Thyroid gland (tissue), 4 donors: ENCODE data around the gene RCCD1. TPM values are rescaled to one million over a fixed set of nuclear protein-coding genes. Genes with fewer than 3 reads are reported as not detected.

Source experiments
- DNase-seq, 2 donors: peaks; one replicate each; pipeline ENCODE4 v3.0.0-alpha.2; 2019
- H3K27ac ChIP-seq, 3 donors: fragments of 200-600 bp; sonication (generic); 1 replicate in 2 of 3; 2 replicates in 1 of 3; pipeline ENCODE4 v1.5.1; 2016 to 2019; ENCODE audit warnings: mild to moderate bottlenecking in 1 of 3, moderate library complexity in 1 of 3
- H3K27me3 ChIP-seq: fragments of 200-600 bp; sonication (generic); one replicate; pipeline ENCODE4 v1.5.1; 2019
- H3K36me3 ChIP-seq, 2 donors: fragments of 200-600 bp; sonication (generic); one replicate each; pipeline ENCODE4 v1.5.1; 2016 to 2019
- H3K4me1 ChIP-seq, 2 donors: fragments of 200-600 bp; sonication (generic); one replicate each; pipeline ENCODE4 v1.5.1; 2017 to 2019
- H3K4me3 ChIP-seq, 3 donors: fragments of 200-600 bp; sonication (generic); replicated peaks in 1 of 3; 1 replicate in 2 of 3; 2 replicates in 1 of 3; pipeline ENCODE4 v1.5.1; 2016; ENCODE audit warnings: mild to moderate bottlenecking in 1 of 3
- H3K9me3 ChIP-seq: fragments of 200-600 bp; sonication (generic); one replicate; pipeline ENCODE4 v1.5.1; 2017
- POLR2A ChIP-seq, 2 donors: fragments of 450-650 bp; IDR thresholded peaks; one replicate each; pipeline ENCODE4 v1.6.1; 2017; ENCODE audit warnings: antibody characterized with exemption in 2 of 2, mild to moderate bottlenecking in 2 of 2, moderate library complexity in 1 of 2
- WGBS, 2 donors: methylation state at CpG; one replicate each; pipeline ENCODE4 v1.1.5; 2017; 5-methylcytosine and 5-hydroxymethylcytosine counted together
- intact Hi-C: fragments of 100-400 bp; cut with DNase I; formaldehyde crosslinking; loops from one replicate; pipeline ENCODE4 v1.15.1; 2023
- total RNA-seq, 4 donors: library from RNA; depleted of rRNA; stranded (reverse); fragments of >200 nt; gene quantifications; one replicate each; pipeline ENCODE4 v1.2.3, GENCODE V29; 2016
- TF ChIP-seq, protein P1 (sequence below), 6 experiments: fragments of 200-600 bp in 3 of 6; fragments of 450-650 bp in 3 of 6; sonication (generic) in 3 of 6; IDR thresholded peaks; one replicate each; pipeline ENCODE4 v1.5.1; 2016 to 2019; ENCODE audit warnings: antibody characterized with exemption in 6 of 6, mild to moderate bottlenecking in 2 of 6, inconsistent platforms in 1 of 6, moderate library complexity in 1 of 6

RCCD1 gene
- total RNA-seq, 4 donors from 2014 or later = 7.6 to 15.2 (median 9.9) TPM

DNA sequence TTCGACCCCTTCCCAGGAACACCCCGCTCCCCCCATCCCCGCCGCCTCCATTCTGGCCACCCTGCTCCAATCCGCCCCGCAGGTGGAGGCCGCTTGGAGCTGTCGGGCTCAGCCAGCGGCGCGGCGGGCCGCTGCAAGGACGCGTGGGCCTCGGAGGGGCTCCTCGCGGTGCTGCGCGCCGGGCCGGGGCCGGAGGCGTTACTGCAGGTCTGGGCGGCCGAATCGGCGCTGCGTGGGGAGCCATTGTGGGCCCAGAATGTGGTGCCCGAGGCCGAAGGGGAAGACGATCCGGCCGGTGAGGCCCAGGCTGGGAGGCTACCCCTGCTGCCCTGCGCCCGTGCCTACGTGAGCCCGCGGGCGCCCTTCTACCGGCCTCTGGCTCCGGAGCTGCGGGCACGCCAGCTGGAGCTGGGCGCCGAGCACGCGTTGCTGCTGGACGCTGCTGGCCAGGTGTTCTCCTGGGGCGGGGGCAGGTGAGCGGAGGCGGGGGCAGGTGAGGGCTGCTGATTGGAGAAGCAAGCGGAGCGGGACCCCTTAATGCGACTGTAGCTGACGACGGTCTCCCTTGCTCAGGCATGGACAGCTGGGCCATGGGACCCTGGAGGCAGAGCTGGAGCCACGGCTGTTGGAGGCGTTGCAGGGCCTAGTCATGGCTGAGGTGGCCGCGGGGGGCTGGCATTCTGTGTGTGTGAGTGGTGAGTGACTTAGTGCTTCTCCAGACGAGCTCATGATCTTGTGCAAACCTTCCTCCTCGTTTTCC lies 2.5 kb downstream of the RCCD1 start:
- Histone ChIP-seq H3K27ac (peak overlapping the region in 1 of 3 donors; percentile 24), H3K4me3 (peak overlapping the region in 2 of 3 donors; percentile 25 to 68), H3K9me3 (no peaks in the 10 kb centered on the region), H3K27me3 (no peaks in the 10 kb centered on the region), H3K4me1 (peaks cover 21 to 22% of the 10 kb centered on the region in 2 donors), H3K36me3 (peaks cover 3 to 14% of the 10 kb centered on the region in 2 donors)
- intact Hi-C loops = loop anchor here (5.0 kb wide), 2 partner anchors 95 to 315 kb away; no protein-coding TSS in a partner anchor
- TF ChIP-seq POLR2A (IDR thresholded peaks at IDR 0.05) = no peak
- TF ChIP-seq, protein P1, sequence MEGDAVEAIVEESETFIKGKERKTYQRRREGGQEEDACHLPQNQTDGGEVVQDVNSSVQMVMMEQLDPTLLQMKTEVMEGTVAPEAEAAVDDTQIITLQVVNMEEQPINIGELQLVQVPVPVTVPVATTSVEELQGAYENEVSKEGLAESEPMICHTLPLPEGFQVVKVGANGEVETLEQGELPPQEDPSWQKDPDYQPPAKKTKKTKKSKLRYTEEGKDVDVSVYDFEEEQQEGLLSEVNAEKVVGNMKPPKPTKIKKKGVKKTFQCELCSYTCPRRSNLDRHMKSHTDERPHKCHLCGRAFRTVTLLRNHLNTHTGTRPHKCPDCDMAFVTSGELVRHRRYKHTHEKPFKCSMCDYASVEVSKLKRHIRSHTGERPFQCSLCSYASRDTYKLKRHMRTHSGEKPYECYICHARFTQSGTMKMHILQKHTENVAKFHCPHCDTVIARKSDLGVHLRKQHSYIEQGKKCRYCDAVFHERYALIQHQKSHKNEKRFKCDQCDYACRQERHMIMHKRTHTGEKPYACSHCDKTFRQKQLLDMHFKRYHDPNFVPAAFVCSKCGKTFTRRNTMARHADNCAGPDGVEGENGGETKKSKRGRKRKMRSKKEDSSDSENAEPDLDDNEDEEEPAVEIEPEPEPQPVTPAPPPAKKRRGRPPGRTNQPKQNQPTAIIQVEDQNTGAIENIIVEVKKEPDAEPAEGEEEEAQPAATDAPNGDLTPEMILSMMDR (IDR thresholded peaks at IDR 0.05) = no peak
- 30 to 41% methylated on average over 7 to 13 of the region's 63 CpGs for WGBS, 2 donors
- DNase-seq = peak; percentile 31 to 35

DNA sequence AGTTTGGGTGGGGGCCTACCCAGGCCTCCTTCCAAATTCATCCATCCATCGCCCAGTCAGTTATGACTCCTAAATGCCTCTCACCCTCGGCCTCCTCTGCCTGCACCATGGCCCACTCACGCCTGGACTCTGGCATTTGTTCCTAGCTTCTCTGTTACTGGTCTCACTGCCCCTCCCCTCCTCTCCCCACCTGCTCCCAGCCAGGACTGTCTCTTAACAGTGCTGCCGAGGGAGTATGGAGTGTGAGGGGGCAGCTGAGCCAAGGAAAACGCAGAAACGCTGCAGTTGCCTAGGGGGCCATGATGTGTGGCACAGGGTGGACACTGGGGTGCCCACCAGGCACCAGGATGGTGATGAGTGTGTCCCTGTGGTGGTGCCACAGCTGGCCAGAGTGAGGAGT lies 3.1 kb downstream of the RCCD1 start:
- Histone ChIP-seq H3K27me3 (no peaks in the 10 kb centered on the region), H3K27ac (no peak overlapping the region), H3K36me3 (peaks cover 3 to 11% of the 10 kb centered on the region in 2 donors), H3K4me1 (peaks cover 21 to 22% of the 10 kb centered on the region in 2 donors), H3K4me3 (no peak overlapping the region), H3K9me3 (no peaks in the 10 kb centered on the region)
- no peak for DNase-seq
- no peak for TF ChIP-seq POLR2A (IDR thresholded peaks at IDR 0.05)
- TF ChIP-seq, protein P1 (IDR thresholded peaks at IDR 0.05) = no peak
- WGBS, 2 donors = 59 to 83% methylated on average over 6 of the region's 6 CpGs
- intact Hi-C loops = loop anchor here (5.0 kb wide), 2 partner anchors 95 to 315 kb away; no protein-coding TSS in a partner anchor

DNA sequence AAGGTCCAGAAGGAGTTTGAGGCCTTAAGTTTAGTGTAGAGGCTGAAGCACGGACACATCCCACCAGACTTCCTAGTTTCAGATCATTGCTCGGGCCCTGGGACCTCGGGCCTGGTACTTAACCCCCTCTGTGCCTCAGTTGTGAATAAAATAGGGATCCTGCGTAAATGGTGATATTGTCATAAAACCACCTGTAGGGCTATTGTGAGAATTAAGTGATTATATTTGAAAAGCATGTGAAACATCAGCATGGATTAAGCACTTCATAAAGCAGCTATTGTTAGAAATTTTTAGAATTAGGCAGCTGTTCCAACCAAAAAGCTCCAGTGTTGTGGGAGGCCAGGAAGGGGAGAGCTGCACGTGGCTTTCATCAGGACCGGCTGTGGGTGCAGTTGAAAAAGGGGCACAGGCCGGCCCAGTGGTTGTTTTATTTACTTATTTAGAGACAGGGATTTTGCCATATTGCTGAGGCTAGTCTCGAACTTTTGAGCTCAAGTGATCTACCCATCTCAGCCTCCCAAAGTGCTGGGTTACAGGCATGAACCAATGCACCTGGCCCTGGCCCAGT lies 4.4 kb downstream of the RCCD1 start:
- 83 to 89% methylated on average over 8 of the region's 8 CpGs for WGBS, 2 donors
- no peak for DNase-seq
- intact Hi-C loops = loop anchor here (5.0 kb wide), 2 partner anchors 93 to 313 kb away; no protein-coding TSS in a partner anchor
- no peak overlapping the region for H3K27ac ChIP-seq
- peaks cover 21 to 22% of the 10 kb centered on the region in 2 donors for H3K4me1 ChIP-seq
- H3K4me3 ChIP-seq = no peak overlapping the region
- no peaks in the 10 kb centered on the region for H3K27me3 ChIP-seq
- peaks cover 3 to 11% of the 10 kb centered on the region in 2 donors for H3K36me3 ChIP-seq
- no peaks in the 10 kb centered on the region for H3K9me3 ChIP-seq
- TF ChIP-seq, protein P1 (IDR thresholded peaks at IDR 0.05) = no peak
- no peak for TF ChIP-seq POLR2A (IDR thresholded peaks at IDR 0.05)

DNA sequence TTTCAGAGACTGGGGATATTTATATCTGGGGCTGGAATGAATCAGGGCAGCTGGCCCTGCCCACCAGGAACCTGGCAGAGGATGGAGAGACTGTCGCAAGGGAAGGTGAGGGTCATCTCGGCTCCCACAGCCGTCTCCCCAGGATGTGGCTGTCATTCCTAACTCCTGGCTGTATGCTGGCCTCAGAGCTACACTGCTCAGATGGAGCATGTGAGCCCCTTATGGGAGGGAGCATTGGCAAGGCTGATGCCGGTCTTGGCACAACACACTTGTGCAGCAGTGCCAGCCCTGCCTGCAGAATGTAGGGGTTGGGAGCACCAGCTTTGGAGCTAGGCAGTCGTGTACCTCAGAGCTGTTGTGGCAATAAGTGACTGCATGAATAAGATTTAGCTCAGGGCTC lies 5.2 kb downstream of the RCCD1 start:
- TF ChIP-seq, protein P1 (IDR thresholded peaks at IDR 0.05) = no peak
- TF ChIP-seq POLR2A (IDR thresholded peaks at IDR 0.05) = no peak
- Histone ChIP-seq H3K9me3 (no peaks in the 10 kb centered on the region), H3K4me3 (no peak overlapping the region), H3K4me1 (peaks cover 21 to 22% of the 10 kb centered on the region in 2 donors), H3K36me3 (peaks cover 3 to 11% of the 10 kb centered on the region in 2 donors), H3K27ac (no peak overlapping the region), H3K27me3 (no peaks in the 10 kb centered on the region)
- intact Hi-C loops = loop anchor here (5.0 kb wide), 2 partner anchors 92 to 312 kb away; no protein-coding TSS in a partner anchor
- no peak for DNase-seq
- WGBS, 2 donors = 92% methylated on average over 3 of the region's 5 CpGs; no CpG with 5 or more reads in 1 of the 2 donors
